Keratinocyte (primary cell): ENCODE measurements around the gene CDKAL1. TPM values are rescaled to one million over a fixed set of nuclear protein-coding genes. Genes with fewer than 3 reads are reported as not detected.

Experiments
- DNase-seq: peaks from one replicate; pipeline ENCODE4 v3.0.0-alpha.2; 2011; ENCODE audit warnings: low read depth, missing footprints, low spot score
- FAIRE-seq: peaks from 2 replicates; lab custom pipeline; 2011; peaks lifted over from hg19 to GRCh38; lab: Jason Lieb, UNC
- H2AFZ ChIP-seq: 2 replicates; pipeline ENCODE4 v1.6.0; 2012; ENCODE audit warnings: low read length, control low read depth, inconsistent platforms; ENCODE audit not compliant: control insufficient read depth
- H3K27ac ChIP-seq: 2 replicates; pipeline ENCODE4 v1.5.1; 2011; ENCODE audit warnings: low read length; ENCODE audit not compliant: control insufficient read depth, insufficient read depth
- H3K27me3 ChIP-seq: 3 replicates; pipeline ENCODE4 v1.6.0; 2011; ENCODE audit warnings: low read length; ENCODE audit not compliant: control insufficient read depth, insufficient read depth; ENCODE audit errors: extremely low read depth
- H3K36me3 ChIP-seq, 2 experiments: 2 replicates in 1 of 2; 3 replicates in 1 of 2; pipeline ENCODE4 v1.5.1; 2011; ENCODE audit warnings: low read length in 2 of 2, mild to moderate bottlenecking in 1 of 2; ENCODE audit not compliant: control insufficient read depth in 2 of 2, insufficient read depth in 2 of 2; ENCODE audit errors: extremely low read depth in 1 of 2
- H3K4me1 ChIP-seq: 3 replicates; pipeline ENCODE4 v1.5.1; 2011; ENCODE audit warnings: low read length; ENCODE audit not compliant: control insufficient read depth, insufficient read depth; ENCODE audit errors: extremely low read depth
- H3K4me2 ChIP-seq: 3 replicates; pipeline ENCODE4 v1.6.0; 2011; ENCODE audit warnings: low read depth, low read length; ENCODE audit not compliant: control insufficient read depth, insufficient read depth; ENCODE audit errors: extremely low read depth
- H3K4me3 ChIP-seq, 3 experiments: fragments of 200-600 bp in 1 of 3; sonication (generic) in 1 of 3; 2 replicates in 2 of 3; 3 replicates in 1 of 3; pipeline ENCODE4 v1.5.1; 2011 to 2016; ENCODE audit warnings: low read length in 3 of 3, mild to moderate bottlenecking in 3 of 3, control low read depth in 2 of 3, inconsistent platforms in 1 of 3, low read depth in 1 of 3, mixed read lengths in 1 of 3, mixed run types in 1 of 3, moderate library complexity in 1 of 3; ENCODE audit not compliant: control insufficient read depth in 2 of 3, insufficient read depth in 2 of 3; ENCODE audit errors: extremely low read depth in 1 of 3
- H3K79me2 ChIP-seq: 2 replicates; pipeline ENCODE4 v1.6.0; 2012; ENCODE audit warnings: low read length; ENCODE audit not compliant: control insufficient read depth, insufficient read depth
- H3K9ac ChIP-seq: 3 replicates; pipeline ENCODE4 v1.6.0; 2011; ENCODE audit warnings: low read length; ENCODE audit not compliant: control insufficient read depth, insufficient read depth; ENCODE audit errors: extremely low read depth
- H3K9me1 ChIP-seq: 3 replicates; pipeline ENCODE4 v1.6.0; 2011; ENCODE audit warnings: low read length; ENCODE audit not compliant: control insufficient read depth, insufficient read depth; ENCODE audit errors: extremely low read depth
- H3K9me3 ChIP-seq: 2 replicates; pipeline ENCODE4 v1.5.1; 2012; ENCODE audit warnings: low read depth, low read length; ENCODE audit not compliant: control insufficient read depth
- H4K20me1 ChIP-seq: 3 replicates; pipeline ENCODE4 v1.6.0; 2011; ENCODE audit warnings: low read length; ENCODE audit not compliant: control insufficient read depth, insufficient read depth; ENCODE audit errors: extremely low read depth
- EZH2 ChIP-seq: IDR thresholded peaks from one replicate; pipeline ENCODE4 v1.6.1; 2012; ENCODE audit warnings: inconsistent platforms, mild to moderate bottlenecking, low read length, moderate library complexity
- dilution Hi-C: fragments of 300-500 bp; cut with MboI; formaldehyde crosslinking; loops from one replicate; pipeline ENCODE4 v1.7.0; 2020; ENCODE audit warnings: low sequenced_read_pairs; ENCODE audit not compliant: extremely low pct_ligation_motif_present
- polyA plus RNA-seq, 5 experiments: library from polyadenylated mRNA; depleted of rRNA in 3 of 5; stranded (reverse) in 3 of 5; stranded (forward) in 1 of 5; unstranded in 1 of 5; fragments of >200 nt; gene quantifications; 1 replicate in 1 of 5; 2 replicates in 3 of 5; 3 replicates in 1 of 5; pipeline versions ENCODE4 v1.2.1 to v1.2.3, GENCODE V29; 2011 to 2012; ENCODE audit warnings: missing spikeins in 2 of 5, low read depth in 1 of 5, low replicate concordance in 1 of 5
- TF ChIP-seq, protein P1 (sequence below), 3 experiments: IDR thresholded peaks in 1 of 3; conservative IDR thresholded peaks in 1 of 3; optimal IDR thresholded peaks in 1 of 3; 2 replicates in 2 of 3; 3 replicates in 1 of 3; pipeline versions ENCODE3 to v1.5.1; 2011; ENCODE audit warnings: low read length in 3 of 3, mild to moderate bottlenecking in 3 of 3, moderate library complexity in 2 of 3, control low read depth in 1 of 3, inconsistent platforms in 1 of 3; ENCODE audit not compliant: insufficient read depth in 2 of 3; ENCODE audit errors: extremely low read depth in 1 of 3

Gene CDKAL1
- polyA plus RNA-seq, 1 donor (not counting 4 experiments of a cell fraction or from before 2014, with no cell fraction given) = 5.6 TPM

DNA sequence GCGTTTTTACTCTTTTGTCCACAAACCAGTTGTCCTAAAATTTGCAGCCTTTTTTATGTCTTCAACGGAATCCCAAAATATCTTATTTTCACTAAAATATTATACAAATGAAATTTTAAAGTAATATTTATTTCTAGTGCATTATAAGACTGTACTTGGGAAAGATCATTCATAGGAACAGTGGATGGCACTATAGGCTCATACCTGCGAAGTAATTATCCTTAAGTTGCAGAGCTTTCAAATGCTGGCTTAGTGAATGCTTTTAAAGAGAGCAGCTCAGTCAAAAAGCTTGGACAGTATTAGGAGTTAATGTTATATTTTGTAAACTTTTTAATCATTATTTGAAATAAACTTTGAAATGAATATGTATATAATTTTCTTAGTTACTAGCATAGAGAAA lies 254.9 kb downstream of the CDKAL1 start:
- H3K4me3 ChIP-seq = no peak overlapping the region
- no peaks in the 10 kb centered on the region for H3K36me3 ChIP-seq
- H3K9ac ChIP-seq = no peak overlapping the region
- H4K20me1 ChIP-seq = no peaks in the 10 kb centered on the region
- no peak overlapping the region for H2AFZ ChIP-seq
- FAIRE-seq (no peak), DNase-seq (no peak)
- H3K27ac ChIP-seq = no peak overlapping the region
- no peaks in the 10 kb centered on the region for H3K27me3 ChIP-seq
- no peaks in the 10 kb centered on the region for H3K9me3 ChIP-seq
- dilution Hi-C loops = no loop called here
- no peak overlapping the region for H3K4me2 ChIP-seq
- H3K9me1 ChIP-seq = no peaks in the 10 kb centered on the region
- no peak for TF ChIP-seq EZH2
- TF ChIP-seq, protein P1, sequence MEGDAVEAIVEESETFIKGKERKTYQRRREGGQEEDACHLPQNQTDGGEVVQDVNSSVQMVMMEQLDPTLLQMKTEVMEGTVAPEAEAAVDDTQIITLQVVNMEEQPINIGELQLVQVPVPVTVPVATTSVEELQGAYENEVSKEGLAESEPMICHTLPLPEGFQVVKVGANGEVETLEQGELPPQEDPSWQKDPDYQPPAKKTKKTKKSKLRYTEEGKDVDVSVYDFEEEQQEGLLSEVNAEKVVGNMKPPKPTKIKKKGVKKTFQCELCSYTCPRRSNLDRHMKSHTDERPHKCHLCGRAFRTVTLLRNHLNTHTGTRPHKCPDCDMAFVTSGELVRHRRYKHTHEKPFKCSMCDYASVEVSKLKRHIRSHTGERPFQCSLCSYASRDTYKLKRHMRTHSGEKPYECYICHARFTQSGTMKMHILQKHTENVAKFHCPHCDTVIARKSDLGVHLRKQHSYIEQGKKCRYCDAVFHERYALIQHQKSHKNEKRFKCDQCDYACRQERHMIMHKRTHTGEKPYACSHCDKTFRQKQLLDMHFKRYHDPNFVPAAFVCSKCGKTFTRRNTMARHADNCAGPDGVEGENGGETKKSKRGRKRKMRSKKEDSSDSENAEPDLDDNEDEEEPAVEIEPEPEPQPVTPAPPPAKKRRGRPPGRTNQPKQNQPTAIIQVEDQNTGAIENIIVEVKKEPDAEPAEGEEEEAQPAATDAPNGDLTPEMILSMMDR (optimal IDR thresholded peaks at IDR 0.05 in 1 of 3, IDR thresholded peaks at IDR 0.05 in 1 of 3, conservative IDR thresholded peaks at IDR 0.05 in 1 of 3; ENCODE audit: extremely low read depth in 1 of 3, insufficient read depth in 2 of 3, low read length in 3 of 3) = no peak
- no peaks in the 10 kb centered on the region for H3K4me1 ChIP-seq
- H3K79me2 ChIP-seq = no peaks in the 10 kb centered on the region

GRCh38 chr6:20790032-20790791 lies 256.0 kb downstream of the CDKAL1 start:
- Histone ChIP-seq H2AFZ (no peak overlapping the region), H3K9me3 (no peaks in the 10 kb centered on the region), H3K36me3 (no peaks in the 10 kb centered on the region), H4K20me1 (no peaks in the 10 kb centered on the region), H3K9ac (no peak overlapping the region), H3K79me2 (no peaks in the 10 kb centered on the region), H3K27me3 (no peaks in the 10 kb centered on the region), H3K4me3 (no peak overlapping the region), H3K9me1 (no peaks in the 10 kb centered on the region), H3K4me2 (no peak overlapping the region), H3K4me1 (no peaks in the 10 kb centered on the region), H3K27ac (no peak overlapping the region)
- TF ChIP-seq, protein P1 (optimal IDR thresholded peaks at IDR 0.05 in 1 of 3, IDR thresholded peaks at IDR 0.05 in 1 of 3, conservative IDR thresholded peaks at IDR 0.05 in 1 of 3; ENCODE audit: extremely low read depth in 1 of 3, insufficient read depth in 2 of 3, low read length in 3 of 3) = no peak
- no peak for TF ChIP-seq EZH2
- dilution Hi-C loops = no loop called here
- DNase-seq (no peak), FAIRE-seq (no peak)
